ENCODE data around the gene EFNB1. TPM values are rescaled to one million over a fixed set of nuclear protein-coding genes. Genes with fewer than 3 reads are reported as not detected.

EFNB1 gene
- total and polyA plus RNA-seq, 2 donors (not counting 1 experiment from before 2014, with no cell fraction given), result 1.5 to 3.2 TPM

DNA sequence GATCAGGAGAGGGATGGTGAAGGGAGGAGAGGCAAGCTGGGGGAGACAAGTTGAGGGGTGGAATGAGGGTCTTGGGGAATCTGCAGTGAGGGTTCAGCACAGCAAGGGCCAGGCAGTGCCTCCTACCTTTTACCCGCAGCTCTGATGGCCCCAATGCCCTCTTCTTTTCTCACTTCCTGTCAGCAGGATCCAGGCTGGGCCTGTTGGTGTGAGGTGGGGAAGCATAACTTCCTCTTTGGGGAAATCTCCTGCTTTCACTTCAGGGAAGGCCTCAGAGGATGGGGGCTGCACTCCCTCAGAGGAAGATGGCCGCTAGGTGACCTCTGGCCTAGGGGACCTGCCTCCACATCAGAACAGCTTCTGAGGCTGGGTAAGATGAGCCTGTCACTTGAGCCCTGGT, 36.5 kb downstream of the EFNB1 start:
- POLR2A ChIA-PET, result no interaction called here
- no peak overlapping the region for H3K4me3 ChIP-seq (ENCODE audit: control extremely low read depth in 1 of 5, extremely low read depth in 1 of 5, insufficient read depth in 1 of 5, low read depth in 2 of 5, low read length in 4 of 5)
- DNase-seq, result no peak
- no peak overlapping the region for H3K4me2 ChIP-seq (replicated peaks; ENCODE audit: low read depth, low read length, poor library complexity, severe bottlenecking)
- Mint-ChIP-seq H3K27me3 (no peaks in the 10 kb centered on the region), H3K27ac (no peak overlapping the region), H3K4me3 (no peak overlapping the region), H3K4me1 (no peaks in the 10 kb centered on the region), H3K9me3 (ENCODE audit: insufficient read depth) (no peaks in the 10 kb centered on the region)
- TF ChIP-seq EZH2 (IDR thresholded peaks at IDR 0.05; ENCODE audit: borderline replicate concordance, insufficient read depth, low read depth, low read length, poor library complexity, severe bottlenecking), result no peak
- TF ChIP-seq, protein P1, sequence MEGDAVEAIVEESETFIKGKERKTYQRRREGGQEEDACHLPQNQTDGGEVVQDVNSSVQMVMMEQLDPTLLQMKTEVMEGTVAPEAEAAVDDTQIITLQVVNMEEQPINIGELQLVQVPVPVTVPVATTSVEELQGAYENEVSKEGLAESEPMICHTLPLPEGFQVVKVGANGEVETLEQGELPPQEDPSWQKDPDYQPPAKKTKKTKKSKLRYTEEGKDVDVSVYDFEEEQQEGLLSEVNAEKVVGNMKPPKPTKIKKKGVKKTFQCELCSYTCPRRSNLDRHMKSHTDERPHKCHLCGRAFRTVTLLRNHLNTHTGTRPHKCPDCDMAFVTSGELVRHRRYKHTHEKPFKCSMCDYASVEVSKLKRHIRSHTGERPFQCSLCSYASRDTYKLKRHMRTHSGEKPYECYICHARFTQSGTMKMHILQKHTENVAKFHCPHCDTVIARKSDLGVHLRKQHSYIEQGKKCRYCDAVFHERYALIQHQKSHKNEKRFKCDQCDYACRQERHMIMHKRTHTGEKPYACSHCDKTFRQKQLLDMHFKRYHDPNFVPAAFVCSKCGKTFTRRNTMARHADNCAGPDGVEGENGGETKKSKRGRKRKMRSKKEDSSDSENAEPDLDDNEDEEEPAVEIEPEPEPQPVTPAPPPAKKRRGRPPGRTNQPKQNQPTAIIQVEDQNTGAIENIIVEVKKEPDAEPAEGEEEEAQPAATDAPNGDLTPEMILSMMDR (IDR thresholded peaks at IDR 0.05), result no peak
- H3K9me3 ChIP-seq (ENCODE audit: control extremely low read depth in 1 of 3, control insufficient read depth in 2 of 3, insufficient read depth in 1 of 3, low read length in 2 of 3), result no peaks in the 10 kb centered on the region
- intact Hi-C loops (cut with micrococcal nuclease), result no loop called here
- no CpG with 5 or more reads among the region's 2 CpGs for WGBS (ENCODE audit: insufficient coverage)
- no peaks in the 10 kb centered on the region for H3K79me2 ChIP-seq (ENCODE audit: control insufficient read depth, insufficient read depth, low read length)
- ATAC-seq (ENCODE audit: low read depth), result no peak
- no peak overlapping the region for H3K27ac ChIP-seq (ENCODE audit: low read length in 2 of 2)
- H3K4me1 ChIP-seq (ENCODE audit: control insufficient read depth in 2 of 2, insufficient read depth in 2 of 2, low read length in 2 of 2), result no peaks in the 10 kb centered on the region
- H3K9ac ChIP-seq (ENCODE audit: low read length), result no peak overlapping the region
- no peaks in the 10 kb centered on the region for H4K20me1 ChIP-seq (ENCODE audit: control insufficient read depth, insufficient read depth, low read length, poor library complexity, severe bottlenecking)
- H3K27me3 ChIP-seq (replicated peaks in 1 of 4; ENCODE audit: control extremely low read depth in 1 of 4, control insufficient read depth in 3 of 4, insufficient read depth in 4 of 4, low read length in 3 of 4), result no peaks in the 10 kb centered on the region
- H2AFZ ChIP-seq (ENCODE audit: insufficient read depth, low read depth, low read length, poor library complexity, severe bottlenecking), result no peak overlapping the region
- CTCF ChIA-PET, result no interaction called here
- H3K36me3 ChIP-seq (replicated peaks in 1 of 2; ENCODE audit: control extremely low read depth in 1 of 2, control insufficient read depth in 1 of 2, extremely low read depth in 1 of 2, insufficient read depth in 2 of 2, low read length in 1 of 2), result no peaks in the 10 kb centered on the region

- ATAC-seq (ENCODE audit: low read depth), result no peak
- no peak overlapping the region for H3K4me3 ChIP-seq (ENCODE audit: control extremely low read depth in 1 of 5, extremely low read depth in 1 of 5, insufficient read depth in 1 of 5, low read depth in 2 of 5, low read length in 4 of 5)
- no peaks in the 10 kb centered on the region for H4K20me1 ChIP-seq (ENCODE audit: control insufficient read depth, insufficient read depth, low read length, poor library complexity, severe bottlenecking)
- H3K36me3 ChIP-seq (replicated peaks in 1 of 2; ENCODE audit: control extremely low read depth in 1 of 2, control insufficient read depth in 1 of 2, extremely low read depth in 1 of 2, insufficient read depth in 2 of 2, low read length in 1 of 2), result no peaks in the 10 kb centered on the region
- ChIA-PET POLR2A (no interaction called here), CTCF (no interaction called here)
- no peak for DNase-seq
- H3K4me3 Mint-ChIP-seq, result no peak overlapping the region
- no peaks in the 10 kb centered on the region for H3K79me2 ChIP-seq (ENCODE audit: control insufficient read depth, insufficient read depth, low read length)
- no peaks in the 10 kb centered on the region for H3K9me3 ChIP-seq (ENCODE audit: control extremely low read depth in 1 of 3, control insufficient read depth in 2 of 3, insufficient read depth in 1 of 3, low read length in 2 of 3)
- no peaks in the 10 kb centered on the region for H3K4me1 ChIP-seq (ENCODE audit: control insufficient read depth in 2 of 2, insufficient read depth in 2 of 2, low read length in 2 of 2)
- no peak overlapping the region for H3K27ac ChIP-seq (ENCODE audit: low read length in 2 of 2)
- H3K9me3 Mint-ChIP-seq (ENCODE audit: insufficient read depth), result no peaks in the 10 kb centered on the region
- intact Hi-C loops (cut with micrococcal nuclease), result no loop called here
- no peaks in the 10 kb centered on the region for H3K4me1 Mint-ChIP-seq
- TF ChIP-seq, protein P1 (IDR thresholded peaks at IDR 0.05), result no peak
- TF ChIP-seq EZH2 (IDR thresholded peaks at IDR 0.05; ENCODE audit: borderline replicate concordance, insufficient read depth, low read depth, low read length, poor library complexity, severe bottlenecking), result no peak
- WGBS (ENCODE audit: insufficient coverage), result no CpG with 5 or more reads among the region's 2 CpGs
- no peaks in the 10 kb centered on the region for H3K27me3 ChIP-seq (replicated peaks in 1 of 4; ENCODE audit: control extremely low read depth in 1 of 4, control insufficient read depth in 3 of 4, insufficient read depth in 4 of 4, low read length in 3 of 4)
- H2AFZ ChIP-seq (ENCODE audit: insufficient read depth, low read depth, low read length, poor library complexity, severe bottlenecking), result no peak overlapping the region
- no peak overlapping the region for H3K27ac Mint-ChIP-seq
- no peak overlapping the region for H3K4me2 ChIP-seq (replicated peaks; ENCODE audit: low read depth, low read length, poor library complexity, severe bottlenecking)
- H3K27me3 Mint-ChIP-seq, result no peaks in the 10 kb centered on the region
- no peak overlapping the region for H3K9ac ChIP-seq (ENCODE audit: low read length)
Measured at GRCh38 chrX:68865926-68866325, 37.1 kb downstream of the EFNB1 start.
